Testis (tissue), 2 donors: ENCODE measurements around the gene CRIM1.

Source experiments
- POLR2A ChIP-seq: fragments of 450-650 bp; IDR thresholded peaks from one replicate; pipeline ENCODE4 v1.6.1; 2017; ENCODE audit warnings: antibody characterized with exemption, mild to moderate bottlenecking, moderate library complexity
- TF ChIP-seq, protein P1 (sequence below), 3 experiments: fragments of 450-650 bp in 2 of 3; fragments of 200-600 bp in 1 of 3; sonication (generic) in 1 of 3; IDR thresholded peaks; one replicate each; pipeline ENCODE4 v1.5.1; 2016 to 2019; ENCODE audit warnings: antibody characterized with exemption in 3 of 3, mild to moderate bottlenecking in 2 of 3, moderate library complexity in 1 of 3

DNA sequence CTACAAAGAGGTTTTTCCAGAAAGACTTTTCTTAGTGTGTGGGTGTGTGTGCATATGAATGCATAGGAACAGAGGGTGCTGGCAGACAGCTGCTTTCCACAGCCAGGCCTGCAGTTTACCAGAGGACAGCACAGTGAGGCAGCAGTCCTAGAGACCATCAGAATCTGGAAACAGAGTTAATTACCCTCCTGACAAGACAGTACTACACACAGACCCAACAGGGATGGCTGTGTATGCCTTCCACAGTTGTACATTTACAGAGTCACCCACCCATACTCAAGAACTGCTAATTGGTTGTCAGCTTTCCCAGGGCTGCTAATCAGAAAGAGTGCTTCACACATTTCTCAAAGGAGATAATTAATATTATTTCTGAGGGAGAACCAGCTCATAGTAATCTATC lies 137.7 kb downstream of the CRIM1 start:
- TF ChIP-seq, protein P1, sequence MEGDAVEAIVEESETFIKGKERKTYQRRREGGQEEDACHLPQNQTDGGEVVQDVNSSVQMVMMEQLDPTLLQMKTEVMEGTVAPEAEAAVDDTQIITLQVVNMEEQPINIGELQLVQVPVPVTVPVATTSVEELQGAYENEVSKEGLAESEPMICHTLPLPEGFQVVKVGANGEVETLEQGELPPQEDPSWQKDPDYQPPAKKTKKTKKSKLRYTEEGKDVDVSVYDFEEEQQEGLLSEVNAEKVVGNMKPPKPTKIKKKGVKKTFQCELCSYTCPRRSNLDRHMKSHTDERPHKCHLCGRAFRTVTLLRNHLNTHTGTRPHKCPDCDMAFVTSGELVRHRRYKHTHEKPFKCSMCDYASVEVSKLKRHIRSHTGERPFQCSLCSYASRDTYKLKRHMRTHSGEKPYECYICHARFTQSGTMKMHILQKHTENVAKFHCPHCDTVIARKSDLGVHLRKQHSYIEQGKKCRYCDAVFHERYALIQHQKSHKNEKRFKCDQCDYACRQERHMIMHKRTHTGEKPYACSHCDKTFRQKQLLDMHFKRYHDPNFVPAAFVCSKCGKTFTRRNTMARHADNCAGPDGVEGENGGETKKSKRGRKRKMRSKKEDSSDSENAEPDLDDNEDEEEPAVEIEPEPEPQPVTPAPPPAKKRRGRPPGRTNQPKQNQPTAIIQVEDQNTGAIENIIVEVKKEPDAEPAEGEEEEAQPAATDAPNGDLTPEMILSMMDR (IDR thresholded peaks at IDR 0.05) = no peak
- no peak for TF ChIP-seq POLR2A
